ENCODE data around the gene SMIM36.
A peak's percentile ranks its signal among the peaks of the same experiment; 100 is the strongest.
"Not testable (repeated sequence)": the region's sequence is repeated elsewhere in the genome, so short reads cannot be mapped to it uniquely, and the experiment has no call there.

Gene SMIM36

DNA sequence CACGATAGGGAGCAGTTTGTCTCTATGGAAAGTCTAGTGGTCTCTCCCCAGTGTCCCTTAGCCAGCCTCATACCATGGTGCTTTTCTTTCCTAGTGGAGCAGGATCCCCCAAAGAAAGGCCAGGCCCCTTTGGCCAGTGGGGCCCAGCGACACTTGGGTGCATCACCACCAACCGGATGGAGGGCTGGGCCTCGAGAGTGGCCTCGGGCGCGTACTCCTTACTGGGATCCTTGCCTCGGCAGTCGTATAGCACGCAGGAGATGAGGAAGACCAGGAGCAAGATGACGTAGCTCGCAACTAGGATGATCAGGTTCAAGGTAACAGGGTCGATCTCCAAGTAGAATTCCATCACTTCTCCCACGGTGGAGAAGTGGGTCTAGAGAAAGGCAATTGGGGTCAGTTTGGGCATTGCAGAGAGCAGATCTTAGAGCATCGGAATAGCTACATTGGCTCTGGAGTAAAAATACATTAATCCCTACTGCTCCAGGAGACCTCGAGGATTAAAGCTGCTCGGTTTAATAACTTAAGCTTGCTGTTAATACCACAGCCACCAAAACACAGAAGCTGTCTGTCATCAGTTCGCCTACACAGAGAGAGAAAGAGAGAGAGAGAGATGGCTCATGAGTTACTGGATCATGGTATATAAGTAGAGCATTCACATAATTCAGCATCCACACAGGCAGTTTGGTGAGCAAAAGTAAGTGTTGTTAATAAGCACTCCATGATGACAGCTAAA is at the start of gene SMIM36:
Gene SMIM36, minus strand, starts transcription at position 467 of the 736 bp plus-strand sequence.
- DNase-seq = no peak

DNA sequence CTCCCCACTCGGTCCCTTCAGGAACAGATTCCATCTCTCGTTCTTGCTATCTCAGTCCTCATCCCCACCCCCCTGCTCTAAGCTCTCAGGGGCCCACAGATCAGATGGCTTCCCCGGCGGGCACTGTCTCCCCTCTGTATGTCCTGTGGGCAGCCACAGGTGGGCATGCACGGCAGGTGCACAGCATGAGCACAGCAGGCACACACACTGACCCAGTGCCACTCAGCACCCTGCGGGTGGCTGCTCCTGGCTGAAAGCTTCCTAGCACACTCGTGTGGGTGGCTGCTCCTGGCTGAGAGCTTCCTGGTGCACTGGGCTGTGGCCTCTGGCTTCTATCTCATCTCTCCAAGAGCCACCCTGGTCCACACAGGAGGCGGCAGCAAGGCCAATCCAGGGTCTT is 44.5 kb upstream of the SMIM36 start:
- no peak for DNase-seq

DNA sequence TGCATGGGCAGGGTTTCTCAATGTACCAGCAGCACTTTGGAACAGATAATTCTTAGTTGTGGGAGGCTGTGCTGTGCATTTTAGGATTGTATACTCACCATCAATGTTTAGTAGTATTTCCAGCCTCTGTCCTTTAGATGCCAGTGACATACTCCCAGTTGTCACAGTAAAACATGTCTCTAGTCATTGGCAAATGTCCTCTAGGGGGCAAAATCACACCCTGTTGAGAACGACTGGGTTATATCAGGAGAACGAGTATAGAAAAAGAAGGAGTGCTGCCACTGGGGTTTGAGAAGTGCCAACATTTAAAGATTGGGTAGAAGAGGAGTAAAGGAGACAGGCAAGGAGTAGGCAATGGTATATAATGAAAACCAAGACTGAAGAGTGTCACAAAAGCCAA is 37.9 kb upstream of the SMIM36 start:
- no peak for DNase-seq

DNA sequence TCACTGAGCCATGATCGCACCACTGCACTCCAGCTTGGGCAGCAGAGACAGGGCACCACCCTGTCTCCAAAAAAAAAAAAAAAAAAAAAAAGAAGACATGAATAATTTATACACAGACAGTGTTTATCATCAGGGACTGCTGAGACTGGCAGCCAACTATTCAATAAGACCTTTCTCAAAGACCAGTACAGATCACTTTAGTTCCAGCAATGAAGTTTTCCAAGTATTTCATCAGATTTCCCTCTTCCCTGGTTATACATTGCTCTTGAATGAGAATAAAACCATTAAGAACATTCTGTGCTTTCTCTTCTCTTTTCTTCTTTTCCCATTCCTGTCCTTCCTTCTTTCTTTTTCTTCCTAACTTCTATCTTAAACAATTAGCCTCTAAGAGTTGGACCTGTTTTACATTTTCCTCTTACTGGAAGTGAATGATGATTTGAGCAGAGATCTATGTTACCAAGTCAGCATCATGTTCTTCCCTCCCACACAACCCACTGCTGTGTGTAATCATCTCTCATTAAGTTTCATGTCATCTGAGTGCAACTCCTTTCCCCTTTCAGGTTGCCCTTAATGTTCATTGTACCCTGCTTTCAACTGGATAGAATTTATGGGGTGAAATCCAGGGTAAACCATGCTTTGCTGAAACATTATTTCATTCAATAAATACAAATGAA is 35.9 kb upstream of the SMIM36 start:
- no peak for DNase-seq

DNA sequence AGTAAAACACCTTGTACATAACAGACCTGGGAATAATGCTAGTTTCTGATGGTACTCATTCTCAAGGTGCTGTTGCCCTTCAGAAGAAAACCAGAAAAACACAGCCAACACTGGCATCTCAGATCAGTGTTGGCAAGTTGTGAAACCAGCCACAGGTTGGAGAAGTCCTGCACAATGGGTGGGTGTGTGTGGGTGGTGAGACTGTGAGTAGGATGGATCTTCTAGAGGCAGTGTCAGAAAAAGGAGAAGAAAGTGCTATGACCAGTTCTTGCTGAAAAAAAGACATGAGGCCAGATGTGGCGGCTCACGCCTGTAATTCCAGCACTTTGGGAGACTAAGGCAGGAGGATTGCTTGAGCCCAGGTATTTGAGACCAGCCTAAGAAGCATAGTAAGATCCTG is 35.2 kb upstream of the SMIM36 start:
- DNase-seq = no peak

DNA sequence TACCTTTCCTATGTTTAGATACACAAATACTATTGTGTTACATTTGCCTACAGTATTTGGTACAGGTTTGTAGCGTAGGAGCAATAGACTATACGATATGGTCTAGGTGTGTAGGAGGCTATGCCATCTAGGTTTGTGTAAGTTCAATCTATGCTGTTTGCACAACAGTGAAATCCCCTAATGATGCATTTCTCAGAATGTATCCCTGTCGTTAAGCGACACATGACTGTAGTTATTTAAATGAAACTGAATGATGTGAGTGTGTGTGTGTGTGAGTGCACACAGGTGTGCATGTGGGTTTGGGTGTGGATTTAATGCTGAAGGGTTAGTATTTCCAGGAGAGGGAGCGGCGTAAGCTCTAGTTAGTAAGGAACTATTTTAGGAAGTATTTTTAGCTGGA is 34.6 kb upstream of the SMIM36 start:
- no peak for DNase-seq

DNA sequence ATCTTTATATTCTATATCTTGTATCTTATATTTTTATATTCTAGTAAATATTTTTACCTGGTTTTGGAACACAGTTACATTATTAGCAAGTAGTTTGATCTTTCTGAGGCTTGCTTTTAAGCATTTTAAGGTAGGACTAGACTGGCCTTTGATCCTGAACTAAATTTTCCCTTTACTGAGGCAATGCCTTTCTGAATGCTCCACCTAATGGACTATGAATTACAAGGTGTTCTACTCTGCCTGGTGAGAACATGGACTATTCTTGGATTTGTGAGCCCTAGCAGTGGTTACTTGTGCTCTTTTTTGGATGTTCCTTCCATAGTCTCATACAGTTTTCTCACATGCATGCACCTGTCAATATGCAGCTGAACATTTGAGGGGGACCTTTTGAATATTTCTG is 32.5 kb upstream of the SMIM36 start:
- no peak for DNase-seq

DNA sequence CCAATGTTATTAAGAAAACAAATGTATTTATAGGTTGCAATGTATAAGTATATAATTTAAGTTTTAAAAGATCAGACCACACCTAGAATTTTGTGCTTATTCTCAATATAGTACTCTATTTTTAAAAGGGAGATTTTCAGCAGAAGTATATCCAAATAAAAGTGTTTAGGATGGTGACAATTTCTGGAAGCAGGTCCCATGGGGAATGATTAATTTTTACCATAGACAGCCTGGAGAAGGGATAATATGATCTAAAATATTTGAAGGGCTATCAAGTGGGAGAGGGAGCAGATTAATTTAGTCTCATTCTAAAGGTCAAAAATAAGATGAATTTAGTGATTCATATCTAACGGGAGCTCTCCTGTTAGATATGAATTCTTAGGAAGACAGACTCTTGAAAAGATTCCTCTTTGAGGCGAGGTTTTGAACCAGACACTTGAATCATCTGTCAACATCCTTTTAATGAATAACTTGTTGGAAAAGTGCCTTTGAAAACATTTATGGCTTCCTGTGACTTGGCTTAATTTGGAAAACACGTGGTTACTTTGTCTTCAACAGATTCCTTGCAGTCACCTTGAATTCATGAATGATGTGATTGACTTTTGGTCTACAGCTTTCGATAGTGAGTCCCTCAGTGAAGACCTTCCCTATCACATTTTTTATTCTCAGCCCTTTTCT is 29.3 kb upstream of the SMIM36 start:
- DNase-seq = no peak

DNA sequence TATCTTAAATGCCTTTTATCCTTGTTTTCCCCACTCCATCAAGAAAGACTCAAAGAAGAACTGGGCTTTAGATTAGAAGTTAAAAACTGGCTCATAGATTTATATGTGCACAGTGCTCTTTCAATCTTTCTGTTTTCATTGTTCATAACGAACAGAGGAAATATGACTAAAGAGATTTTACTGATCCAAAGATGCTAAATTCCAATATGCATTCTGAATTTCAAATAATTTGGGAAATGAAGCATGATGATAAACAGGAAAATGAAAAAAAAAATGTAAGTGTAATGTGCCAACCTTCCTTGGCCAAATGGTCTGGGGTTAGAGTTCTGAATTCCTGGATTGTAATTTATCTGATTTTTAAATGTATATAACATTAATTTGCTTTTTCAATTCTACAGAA is 25.0 kb upstream of the SMIM36 start:
- no peak for DNase-seq

DNA sequence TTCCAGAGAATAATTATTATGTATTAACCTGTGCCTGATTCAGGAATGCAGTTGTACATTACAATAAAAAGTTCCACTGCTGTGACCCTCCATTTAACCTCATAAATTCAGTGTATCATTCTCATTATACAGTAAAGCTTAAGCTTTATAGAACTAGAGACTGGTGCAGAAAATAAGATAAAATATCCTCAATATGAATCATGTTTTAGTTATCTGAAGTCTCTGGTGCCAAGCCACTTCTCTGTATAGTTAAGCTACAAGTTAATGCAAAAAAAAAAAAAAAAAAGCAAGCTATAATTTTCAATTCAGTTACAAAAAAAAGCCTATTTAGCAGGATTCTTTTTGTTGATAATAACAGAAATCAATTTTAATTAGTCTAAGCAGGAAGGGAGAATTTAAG is 22.4 kb upstream of the SMIM36 start:
- DNase-seq = no peak

DNA sequence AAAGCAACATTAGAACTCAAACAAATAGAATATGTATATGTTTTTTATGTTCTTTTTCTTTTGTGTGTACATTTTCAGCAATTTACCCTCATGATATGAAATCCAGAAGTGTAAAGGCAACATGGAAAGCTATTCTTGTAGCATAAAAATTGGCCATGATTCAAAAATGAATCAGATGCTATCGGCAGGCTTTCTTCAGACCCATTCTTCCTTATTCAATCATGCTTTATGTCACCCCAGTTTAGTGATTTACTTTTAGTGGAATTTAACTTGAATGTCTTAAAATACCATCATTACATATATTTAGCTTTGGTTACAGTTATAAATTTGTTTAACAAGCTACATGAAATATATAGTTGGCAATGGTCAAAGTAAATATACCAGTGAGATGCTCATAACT is 21.4 kb upstream of the SMIM36 start:
- no peak for DNase-seq

DNA sequence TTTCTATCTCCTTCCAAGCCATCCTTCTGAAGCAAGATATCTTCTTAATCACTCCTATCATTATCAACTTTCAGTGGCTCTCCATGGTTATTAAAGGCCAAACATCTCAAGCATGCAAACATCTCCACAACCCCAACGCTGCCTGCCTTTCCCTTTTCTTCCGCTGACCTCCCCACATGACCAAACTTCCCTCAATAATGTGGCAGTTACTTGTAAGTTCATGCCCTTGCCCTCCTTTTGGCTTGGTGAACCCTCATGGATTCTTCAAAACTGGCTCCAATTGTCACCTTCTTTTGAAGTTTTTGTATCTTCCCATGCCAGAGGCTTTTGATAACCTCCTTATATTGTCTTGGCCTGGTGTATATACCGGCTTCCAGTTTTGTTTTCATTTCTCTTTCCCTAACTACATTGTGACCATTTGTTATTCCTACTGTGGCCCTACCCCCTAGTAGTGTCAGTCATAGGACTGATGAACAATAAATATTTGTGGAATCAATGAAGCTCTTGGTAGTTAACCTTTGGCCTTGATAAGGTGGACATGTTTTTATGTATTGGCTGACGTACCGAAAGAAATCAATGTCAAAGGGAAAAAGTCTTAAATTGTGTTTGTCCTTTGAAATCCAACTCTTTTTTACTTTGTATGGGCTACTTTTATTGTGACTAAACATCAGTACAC is 19.9 kb upstream of the SMIM36 start:
- no peak for DNase-seq

DNA sequence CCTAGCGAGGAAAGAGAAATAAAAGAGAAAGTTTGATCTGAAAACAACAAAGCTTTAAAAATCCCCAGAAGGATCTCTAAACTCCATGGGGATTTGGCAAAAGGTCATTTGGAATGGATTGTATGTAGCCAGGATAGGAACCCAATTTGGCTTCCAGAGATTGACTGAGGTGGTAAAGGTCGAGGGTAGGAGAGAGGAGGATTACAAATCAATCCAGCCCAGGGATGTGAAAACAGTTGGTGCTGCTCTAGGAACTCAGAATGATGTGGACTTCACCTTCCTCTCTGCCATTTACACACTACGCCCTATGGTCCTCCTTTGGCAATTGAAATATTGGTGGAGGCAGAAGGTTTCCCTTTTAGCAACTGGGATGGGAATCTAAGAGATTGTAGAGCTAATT is 18.8 kb upstream of the SMIM36 start:
- no peak for DNase-seq

DNA sequence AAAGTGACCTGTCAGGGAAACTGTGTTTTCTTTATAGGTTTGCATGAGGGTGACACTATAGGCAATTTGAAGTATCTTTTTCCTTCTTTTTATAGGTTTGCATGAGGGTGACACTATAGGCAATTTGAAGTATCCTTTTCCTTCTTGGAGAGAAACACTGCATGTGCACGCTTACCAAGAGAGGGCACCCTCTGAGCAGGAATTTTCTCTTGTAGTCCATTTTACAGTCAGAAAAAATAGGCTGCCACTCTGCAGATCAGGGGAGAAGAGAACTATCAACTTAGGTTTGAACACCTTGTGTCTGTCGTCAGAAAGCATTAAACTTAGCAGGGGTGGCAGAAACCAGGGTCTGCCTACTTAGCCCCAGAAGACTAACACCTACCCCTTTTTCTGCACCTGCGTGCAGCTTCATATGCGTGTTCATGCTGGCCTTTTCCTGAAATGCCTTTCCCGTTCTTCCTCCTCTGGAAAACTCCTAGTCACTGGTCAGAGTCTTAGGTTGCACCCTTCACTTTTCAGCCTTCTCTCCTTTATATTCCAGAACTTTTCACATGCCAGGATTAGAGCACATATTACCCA is 16.4 kb upstream of the SMIM36 start:
- DNase-seq = no peak

DNA sequence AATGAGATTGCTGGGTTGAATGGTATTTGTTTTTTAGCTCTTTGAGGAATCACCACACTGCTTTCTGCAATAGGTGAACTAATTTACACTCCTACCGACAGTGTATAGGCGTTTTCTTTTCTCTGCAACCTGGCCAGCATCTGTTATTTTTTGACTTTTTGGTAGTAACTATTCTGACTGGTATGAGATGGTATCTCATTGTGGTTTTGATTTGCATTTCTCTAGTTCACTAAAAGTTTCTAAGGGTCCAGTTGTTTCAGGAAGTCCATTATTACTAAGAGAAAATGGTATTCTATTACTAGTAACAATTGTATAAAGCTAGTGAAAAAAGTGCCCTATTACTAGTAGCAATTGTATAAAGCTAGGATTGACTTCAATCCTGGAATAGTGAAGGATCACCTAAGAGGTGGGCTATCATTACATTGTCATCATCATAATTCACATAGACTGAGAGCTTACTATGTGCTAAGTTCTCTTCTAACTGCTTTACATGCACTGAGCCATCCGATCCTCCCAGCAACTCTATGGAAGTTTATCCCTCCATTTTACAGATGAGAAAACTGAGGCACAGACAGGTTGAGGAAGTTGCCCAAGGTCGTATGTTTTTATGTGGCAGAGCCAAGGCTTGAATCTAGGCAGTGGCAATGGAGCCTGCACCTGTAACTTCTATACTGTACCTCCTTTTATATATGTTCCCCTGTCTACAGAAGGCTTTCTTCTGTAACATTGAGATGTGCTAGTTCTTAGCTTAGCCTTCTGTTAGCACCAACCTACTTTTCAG is 13.4 kb upstream of the SMIM36 start:
- DNase-seq = no peak

DNA sequence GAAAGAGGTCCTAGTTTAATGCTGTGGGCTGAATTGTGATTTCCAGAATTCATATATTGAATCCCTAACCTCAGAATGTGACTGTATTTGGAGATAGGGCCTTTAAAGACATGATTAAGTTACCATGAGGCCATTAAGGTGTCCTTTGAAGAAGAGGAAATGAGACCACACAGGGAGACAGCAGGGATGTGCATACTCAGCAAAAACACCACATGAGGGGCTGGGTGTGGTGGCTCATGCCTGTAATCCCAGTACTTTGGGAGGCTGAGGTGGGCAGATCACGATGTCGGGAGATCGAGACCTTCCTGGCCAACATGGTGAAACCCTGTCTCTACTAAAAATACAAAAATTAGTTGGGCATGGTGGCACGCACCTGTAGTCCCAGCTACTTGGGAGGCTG is 11.8 kb upstream of the SMIM36 start:
- DNase-seq = not testable (repeated sequence)

DNA sequence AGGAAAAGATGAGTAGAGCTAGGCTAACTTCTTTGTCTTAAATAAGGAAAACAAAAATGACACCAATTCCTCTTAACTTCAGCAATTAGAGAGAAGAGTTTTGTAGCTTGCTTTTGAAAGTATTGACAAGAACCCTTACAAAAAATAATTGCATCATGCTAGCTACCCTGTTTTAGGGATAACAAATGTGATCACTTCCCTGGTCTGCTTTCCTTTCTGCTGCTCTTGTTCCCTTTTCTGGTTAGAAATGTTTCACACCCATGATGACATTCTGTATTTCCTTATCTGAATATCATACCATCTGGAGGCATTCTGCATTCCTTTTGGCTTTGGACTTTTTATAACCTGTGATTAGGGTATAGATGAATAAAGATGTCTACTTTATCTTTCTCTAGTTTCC is 9.9 kb upstream of the SMIM36 start:
- no peak for DNase-seq

DNA sequence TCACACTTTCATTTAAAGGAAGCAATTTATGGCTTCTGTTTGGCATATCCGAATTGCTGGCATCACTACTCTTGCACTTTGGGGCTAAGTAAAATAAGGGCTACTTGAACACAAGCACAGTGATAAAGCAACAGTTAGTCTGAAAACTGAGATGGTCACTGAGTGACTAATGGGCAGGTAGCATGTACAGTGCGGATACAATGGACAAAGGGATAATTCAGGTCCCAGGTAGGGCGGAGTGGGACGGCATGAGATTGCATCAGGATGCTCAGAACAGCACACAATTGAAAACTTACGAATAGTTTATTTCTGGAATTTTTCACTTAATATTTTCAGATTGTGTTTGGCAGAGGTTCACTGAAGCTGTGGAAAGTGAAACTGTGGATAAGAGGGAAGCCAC is 9.2 kb upstream of the SMIM36 start:
- no peak for DNase-seq

DNA sequence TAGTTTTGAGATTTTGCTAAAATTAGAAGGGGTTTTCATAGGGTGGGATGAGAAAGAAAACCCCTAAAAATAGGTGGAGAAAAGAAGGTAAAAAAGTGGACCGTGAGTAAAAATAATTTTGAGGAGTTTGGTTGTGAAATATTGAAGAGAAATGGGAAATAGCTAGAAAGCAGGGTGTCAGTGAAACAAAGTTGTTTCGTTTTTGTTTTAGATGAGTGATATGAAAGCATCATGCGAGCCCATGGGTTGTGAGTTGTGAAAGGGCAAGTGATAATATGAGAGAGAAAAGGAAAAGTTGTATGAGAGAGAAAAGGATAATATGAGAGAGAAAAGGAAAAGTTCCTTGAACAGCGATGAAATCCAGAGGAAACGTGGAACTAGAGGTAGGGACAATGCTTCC is 7.3 kb upstream of the SMIM36 start:
- no peak for DNase-seq

DNA sequence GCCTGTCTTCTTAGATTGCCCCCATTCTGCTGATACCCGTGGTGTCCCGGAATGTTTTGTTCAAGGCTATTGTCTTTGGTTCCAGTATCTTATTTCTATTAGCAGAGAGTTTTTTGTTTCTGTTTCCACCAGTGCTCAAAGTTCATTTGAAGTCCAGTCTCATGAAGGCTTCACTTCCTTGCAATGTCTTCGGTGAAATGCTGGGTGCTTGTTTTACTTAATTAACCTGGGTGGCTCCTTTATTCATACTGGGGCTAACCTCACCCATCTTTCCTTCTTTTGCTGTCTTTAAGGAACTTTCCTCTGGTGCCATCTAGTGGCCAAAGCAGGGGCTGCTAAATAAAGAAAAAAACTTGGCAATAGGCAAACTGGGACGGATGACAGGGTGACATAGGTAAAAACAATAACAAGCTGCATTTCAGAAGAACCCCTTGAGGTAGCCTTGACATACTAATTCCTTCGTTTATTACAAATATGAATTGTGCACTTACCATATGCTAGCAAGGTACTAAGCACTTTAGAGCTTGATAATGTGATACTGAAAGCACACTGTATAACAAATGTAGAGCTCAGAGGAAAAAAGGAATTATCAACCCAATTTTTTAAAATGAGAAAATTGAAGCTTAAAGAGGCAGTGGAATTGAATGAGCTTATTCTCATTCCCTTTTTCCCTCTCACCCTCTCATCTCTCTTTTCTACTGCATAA is 2.8 kb upstream of the SMIM36 start:
- DNase-seq = peak; percentile 65

DNA sequence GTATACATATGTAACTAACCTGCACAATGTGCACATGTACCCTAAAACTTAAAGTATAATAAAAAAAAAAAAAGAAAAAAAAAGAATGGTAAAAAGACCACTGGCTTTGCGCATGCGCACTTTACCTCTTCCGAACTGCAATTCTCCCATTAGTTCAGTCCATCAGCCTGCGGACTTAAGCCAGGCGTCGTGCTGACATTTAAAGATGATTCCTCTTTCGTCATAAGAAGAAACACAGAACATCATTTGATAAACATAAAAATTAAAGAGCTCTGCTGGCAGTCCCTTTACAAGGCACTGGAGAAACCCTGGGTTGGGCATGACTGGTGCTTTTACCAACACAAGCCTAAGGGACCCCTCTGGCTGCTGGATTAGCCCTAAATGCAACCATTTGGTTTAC is 3.6 kb downstream of the SMIM36 start:
- DNase-seq = not testable (repeated sequence)

DNA sequence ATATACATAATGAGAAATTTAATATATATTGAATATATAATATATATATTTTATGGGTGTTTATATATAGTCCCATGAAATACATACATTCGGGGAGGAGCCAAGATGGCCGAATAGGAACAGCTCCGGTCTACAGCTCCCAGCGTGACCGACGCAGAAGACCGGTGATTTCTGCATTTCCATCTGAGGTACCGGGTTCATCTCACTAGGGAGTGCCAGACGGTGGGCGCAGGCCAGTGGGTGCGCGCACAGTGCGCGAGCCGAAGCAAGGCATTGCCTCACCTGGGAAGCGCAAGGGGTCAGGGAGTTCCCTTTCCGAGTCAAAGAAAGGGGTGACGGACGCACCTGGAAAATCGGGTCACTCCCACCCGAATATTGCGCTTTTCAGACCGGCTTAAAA is 9.6 kb downstream of the SMIM36 start:
- not testable (repeated sequence) for DNase-seq
